Stimulated activated CD4-positive, alpha-beta T cell treated with anti-CD3 and anti-CD28 coated beads, Interleukin-1b, Interleukin-23, amount 100 ng/mL, for 24 hours (primary cell): Measurements from ENCODE around the gene NPHP4.

Experiments
- DNase-seq, 4 experiments: peaks; one replicate each; pipeline ENCODE4 v3.0.0-alpha.2; 2020; ENCODE audit warnings: low read depth in 4 of 4, low spot score in 1 of 4

NPHP4 gene

GRCh38 chr1:5992026-5992813 lies at the start of gene NPHP4:
Gene NPHP4, minus strand, starts transcription at chr1:5992425. Its CDS starts 6,136 bp downstream, at chr1:5986289.
- DNase-seq = peak; percentile 98 to 99 (median 98)

- no peak for DNase-seq
Measured at GRCh38 chr1:6041432-6042062, 49.3 kb upstream of the NPHP4 start.

GRCh38 chr1:6040861-6041415 lies 48.7 kb upstream of the NPHP4 start:
- DNase-seq = no peak

- DNase-seq = no peak
Measured at GRCh38 chr1:6040444-6040843, 48.2 kb upstream of the NPHP4 start.

- DNase-seq = no peak
Measured at GRCh38 chr1:6039031-6039430, 46.8 kb upstream of the NPHP4 start.

- DNase-seq = no peak
Measured at GRCh38 chr1:6038603-6039002, 46.4 kb upstream of the NPHP4 start.

- no peak for DNase-seq
Measured at GRCh38 chr1:6037338-6037762, 45.1 kb upstream of the NPHP4 start.

- DNase-seq = no peak
Measured at GRCh38 chr1:6035719-6036118, 43.5 kb upstream of the NPHP4 start.

- no peak for DNase-seq
Measured at GRCh38 chr1:6035303-6035702, 43.1 kb upstream of the NPHP4 start.

- DNase-seq = no peak
Measured at GRCh38 chr1:6034750-6035096, 42.5 kb upstream of the NPHP4 start.

GRCh38 chr1:6033986-6034749 lies 41.9 kb upstream of the NPHP4 start:
- no peak for DNase-seq

GRCh38 chr1:6033124-6033523 lies 40.9 kb upstream of the NPHP4 start:
- DNase-seq = no peak

- DNase-seq = no peak
Measured at GRCh38 chr1:6030547-6031261, 38.5 kb upstream of the NPHP4 start.

GRCh38 chr1:6030132-6030531 lies 37.9 kb upstream of the NPHP4 start:
- DNase-seq = no peak

- DNase-seq = no peak
Measured at GRCh38 chr1:6029351-6029750, 37.1 kb upstream of the NPHP4 start.

- peak in 2 of 4 experiments; percentile 34 to 44 for DNase-seq
Measured at GRCh38 chr1:6028042-6028850, 36.0 kb upstream of the NPHP4 start.

GRCh38 chr1:6027591-6027990 lies 35.4 kb upstream of the NPHP4 start:
- DNase-seq = no peak

- DNase-seq = peak; percentile 73 to 97 (median 84)
Measured at GRCh38 chr1:6026095-6026809, 34.0 kb upstream of the NPHP4 start.

- DNase-seq = peak in 1 of 4 experiments; percentile 22
Measured at GRCh38 chr1:6025269-6026094, 33.3 kb upstream of the NPHP4 start.
